ENCODE data around the gene NAA40. TPM values are rescaled to one million over a fixed set of nuclear protein-coding genes. Genes with fewer than 3 reads are reported as not detected.

NAA40 gene
- total and polyA plus RNA-seq, 2 of the 4 experiments (the other 2 are of a cell fraction): 15.2 to 24.7 TPM

DNA sequence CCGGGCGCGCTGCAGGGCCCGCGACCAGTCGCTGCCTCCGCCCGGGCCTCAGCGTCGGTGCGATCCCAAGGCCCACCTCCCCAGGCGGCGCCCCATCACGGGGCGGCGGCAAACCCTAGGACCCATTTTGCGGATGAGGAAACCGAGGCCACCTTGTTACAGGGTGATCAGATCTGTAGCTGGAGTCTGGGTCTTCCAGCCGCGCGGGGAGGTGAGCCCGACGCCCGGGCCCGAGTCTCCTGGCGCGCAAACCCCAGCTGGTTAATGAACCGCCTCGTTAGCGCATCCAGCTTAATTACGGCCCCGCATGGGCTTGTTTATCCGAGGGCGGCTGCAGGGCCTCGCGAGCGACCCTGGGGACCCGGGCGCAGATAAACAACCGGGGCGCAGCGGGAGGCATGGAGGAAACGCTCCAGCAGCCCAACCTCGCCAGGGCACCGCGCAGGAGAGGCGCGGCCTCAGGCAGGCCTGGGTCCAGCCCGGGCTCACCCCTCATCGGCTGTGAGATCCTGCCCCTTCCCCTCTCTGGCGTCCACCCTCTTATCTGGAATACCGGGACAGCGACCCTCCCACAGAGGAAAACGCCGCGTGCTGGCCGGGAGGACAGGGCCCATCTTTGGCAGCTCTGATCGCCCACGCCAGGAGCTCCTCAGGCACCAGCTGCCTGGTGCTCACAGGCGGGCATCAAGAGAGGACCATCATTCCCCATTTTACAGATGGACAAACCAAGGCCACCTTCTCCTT lies 62.1 kb downstream of the NAA40 start:
- Histone ChIP-seq H3K4me1 (ENCODE audit: control insufficient read depth, insufficient read depth, low read length) (0 out of 2 replicates have a peak, but pooled peaks cover 1% of the 10 kb centered on the region), H3K79me1 (ENCODE audit: low read depth in 1 of 2, low read length in 2 of 2) (peaks cover 0 to 4% of the 10 kb centered on the region in 2 experiments; a peak in 1 of 4 replicates), H3K23ac (ENCODE audit: low read depth, low read length) (peak overlapping the region; percentile 49; the same call in 1 of the 2 replicates), H3K14ac (replicated peaks; ENCODE audit: low read depth, low read length) (no peak overlapping the region), H3K27me3 (ENCODE audit: control insufficient read depth, insufficient read depth, low read length) (no peaks in the 10 kb centered on the region), H3K4ac (ENCODE audit: low read depth, low read length) (peak overlapping the region; percentile 38; the same call in 1 of the 2 replicates), H2BK120ac (ENCODE audit: low read depth, low read length) (0 out of 2 replicates have a peak overlapping the region, but pooled peaks have one; percentile 15), H3K36me3 (ENCODE audit: control insufficient read depth, insufficient read depth, low read length) (peaks cover 29% of the 10 kb centered on the region), H3K18ac (ENCODE audit: low read depth, low read length) (no peak overlapping the region), H2BK15ac (ENCODE audit: low read depth, low read length) (no peak overlapping the region), H3K9ac (ENCODE audit: low read depth, low read length) (no peak overlapping the region), H3K9me1 (ENCODE audit: insufficient read depth, low read length) (0 out of 2 replicates have a peak, but pooled peaks cover 3% of the 10 kb centered on the region), H3K4me2 (ENCODE audit: low read depth, low read length) (no peak overlapping the region), H3K56ac (ENCODE audit: extremely low read depth, insufficient read depth, low read length) (no peak overlapping the region), H2AK5ac (ENCODE audit: low read depth, low read length) (0 out of 2 replicates have a peak overlapping the region, but pooled peaks have one; percentile 63), H3K4me3 (ENCODE audit: insufficient read depth, low read depth, low read length) (no peak overlapping the region), H3K27ac (ENCODE audit: insufficient read depth, low read length) (no peak overlapping the region), H4K8ac (ENCODE audit: low read depth in 2 of 2, low read length in 2 of 2) (peak overlapping the region in 1 of 2 experiments; percentile 40; a peak in 1 of 4 replicates), H3K9me3 (ENCODE audit: control insufficient read depth, insufficient read depth, low read length) (no peaks in the 10 kb centered on the region), H4K91ac (ENCODE audit: insufficient read depth, low read depth, low read length) (no peak overlapping the region; the same call in 1 of the 2 replicates), H2BK20ac (ENCODE audit: low read depth, low read length) (0 out of 2 replicates have a peak overlapping the region, but pooled peaks have one; percentile 35), H2BK5ac (ENCODE audit: low read depth, low read length, poor library complexity, severe bottlenecking) (no peak overlapping the region), H2AFZ (replicated peaks; ENCODE audit: low read length, poor library complexity) (peak overlapping the region; percentile 81), H2AK9ac (replicated peaks; ENCODE audit: low read depth, low read length, poor library complexity) (peak overlapping the region; percentile 88), H4K5ac (ENCODE audit: low read depth, low read length) (no peak overlapping the region), H4K20me1 (ENCODE audit: insufficient read depth, low read length) (peaks cover 17% of the 10 kb centered on the region)
- TF ChIP-seq RCOR1 (IDR thresholded peaks at IDR 0.05; ENCODE audit: insufficient replicate concordance, low read length) (no peak), FOS (IDR thresholded peaks at IDR 0.05; ENCODE audit: low read depth, low read length) (no peak), CEBPB (IDR thresholded peaks at IDR 0.05; ENCODE audit: low read depth, low read length) (no peak), RFX5 (IDR thresholded peaks at IDR 0.05; ENCODE audit: low read depth, low read length) (no peak), RAD21 (IDR thresholded peaks at IDR 0.05; ENCODE audit: low read length) (no peak), SMC3 (IDR thresholded peaks at IDR 0.05; ENCODE audit: low read depth, low read length) (no peak)
- TF ChIP-seq, protein P1, sequence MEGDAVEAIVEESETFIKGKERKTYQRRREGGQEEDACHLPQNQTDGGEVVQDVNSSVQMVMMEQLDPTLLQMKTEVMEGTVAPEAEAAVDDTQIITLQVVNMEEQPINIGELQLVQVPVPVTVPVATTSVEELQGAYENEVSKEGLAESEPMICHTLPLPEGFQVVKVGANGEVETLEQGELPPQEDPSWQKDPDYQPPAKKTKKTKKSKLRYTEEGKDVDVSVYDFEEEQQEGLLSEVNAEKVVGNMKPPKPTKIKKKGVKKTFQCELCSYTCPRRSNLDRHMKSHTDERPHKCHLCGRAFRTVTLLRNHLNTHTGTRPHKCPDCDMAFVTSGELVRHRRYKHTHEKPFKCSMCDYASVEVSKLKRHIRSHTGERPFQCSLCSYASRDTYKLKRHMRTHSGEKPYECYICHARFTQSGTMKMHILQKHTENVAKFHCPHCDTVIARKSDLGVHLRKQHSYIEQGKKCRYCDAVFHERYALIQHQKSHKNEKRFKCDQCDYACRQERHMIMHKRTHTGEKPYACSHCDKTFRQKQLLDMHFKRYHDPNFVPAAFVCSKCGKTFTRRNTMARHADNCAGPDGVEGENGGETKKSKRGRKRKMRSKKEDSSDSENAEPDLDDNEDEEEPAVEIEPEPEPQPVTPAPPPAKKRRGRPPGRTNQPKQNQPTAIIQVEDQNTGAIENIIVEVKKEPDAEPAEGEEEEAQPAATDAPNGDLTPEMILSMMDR (conservative IDR thresholded peaks at IDR 0.05; ENCODE audit: low read depth, low read length): no peak
- BruUV-seq (replicated peaks): no TSS peak
- in situ Hi-C loops (cut with MboI; ENCODE audit: low sequenced_read_pairs): no loop called here
- 46% methylated on average over 30 of the region's 60 CpGs; no CpG with 5 or more reads in 1 of the 2 experiments for WGBS, 2 experiments (ENCODE audit: extremely low coverage in 2 of 2, insufficient read length in 1 of 2)
- intact Hi-C loops (cut with micrococcal nuclease): loop anchor here (1.0 to 10.0 kb wide), 2 partner anchors 147 to 304 kb away; partner anchors contain the start of genes CATSPERZ and ESRRA
- ChIA-PET CTCF (interaction anchor here (0.7 to 1.1 kb wide), 3 partner anchors 147 to 150 kb away, joined by 3 read pairs; no protein-coding TSS in a partner anchor), POLR2A (ENCODE audit: unreplicated experiment) (no interaction called here)
- dilution Hi-C loops (cut with HindIII; ENCODE audit: low sequenced_read_pairs, unreplicated experiment): no loop called here
- ATAC-seq (ENCODE audit: low read depth) (no peak), DNase-seq (no peak)
